Measurements from ENCODE around the gene RRBP1.

- TF ChIP-seq, protein P1, sequence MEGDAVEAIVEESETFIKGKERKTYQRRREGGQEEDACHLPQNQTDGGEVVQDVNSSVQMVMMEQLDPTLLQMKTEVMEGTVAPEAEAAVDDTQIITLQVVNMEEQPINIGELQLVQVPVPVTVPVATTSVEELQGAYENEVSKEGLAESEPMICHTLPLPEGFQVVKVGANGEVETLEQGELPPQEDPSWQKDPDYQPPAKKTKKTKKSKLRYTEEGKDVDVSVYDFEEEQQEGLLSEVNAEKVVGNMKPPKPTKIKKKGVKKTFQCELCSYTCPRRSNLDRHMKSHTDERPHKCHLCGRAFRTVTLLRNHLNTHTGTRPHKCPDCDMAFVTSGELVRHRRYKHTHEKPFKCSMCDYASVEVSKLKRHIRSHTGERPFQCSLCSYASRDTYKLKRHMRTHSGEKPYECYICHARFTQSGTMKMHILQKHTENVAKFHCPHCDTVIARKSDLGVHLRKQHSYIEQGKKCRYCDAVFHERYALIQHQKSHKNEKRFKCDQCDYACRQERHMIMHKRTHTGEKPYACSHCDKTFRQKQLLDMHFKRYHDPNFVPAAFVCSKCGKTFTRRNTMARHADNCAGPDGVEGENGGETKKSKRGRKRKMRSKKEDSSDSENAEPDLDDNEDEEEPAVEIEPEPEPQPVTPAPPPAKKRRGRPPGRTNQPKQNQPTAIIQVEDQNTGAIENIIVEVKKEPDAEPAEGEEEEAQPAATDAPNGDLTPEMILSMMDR (IDR thresholded peaks at IDR 0.05; ENCODE audit: low read length): no peak
- TF ChIP-seq EZH2 (IDR thresholded peaks at IDR 0.05; ENCODE audit: borderline replicate concordance, low read length): no peak
Observed at GRCh38 chr20:17571153-17571527, 110.9 kb downstream of the RRBP1 start.

All from OCI-LY1 (cell line).